SHP77 (cell line): ENCODE results near the gene CACNA1I.
"Not testable (repeated sequence)": the region's sequence is repeated elsewhere in the genome, so short reads cannot be mapped to it uniquely, and the experiment has no call there.

Experiments
- DNase-seq, 2 experiments: peaks; one replicate each; lab custom pipeline; 2025; lab: John Stamatoyannopoulos, UW

CACNA1I gene

DNA sequence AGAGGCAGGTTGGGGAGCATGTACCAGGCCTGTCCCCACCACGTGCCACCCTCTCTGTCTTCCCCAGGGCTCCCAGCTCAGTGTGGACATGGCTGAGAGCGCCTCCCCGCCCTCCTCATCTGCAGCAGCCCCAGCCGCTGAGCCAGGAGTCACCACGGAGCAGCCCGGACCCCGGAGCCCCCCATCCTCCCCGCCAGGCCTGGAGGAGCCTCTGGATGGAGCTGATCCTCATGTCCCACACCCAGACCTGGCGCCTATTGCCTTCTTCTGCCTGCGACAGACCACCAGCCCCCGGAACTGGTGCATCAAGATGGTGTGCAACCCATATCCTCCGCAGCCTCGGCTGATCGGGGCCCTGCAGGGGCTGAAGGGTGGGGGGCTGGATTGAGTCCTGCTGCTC, at the start of gene CACNA1I:
Gene CACNA1I, plus strand, starts transcription at position 89 of the 400 bp plus-strand sequence. Its CDS starts 0 bp downstream, at position 89.
- DNase-seq = no peak

DNA sequence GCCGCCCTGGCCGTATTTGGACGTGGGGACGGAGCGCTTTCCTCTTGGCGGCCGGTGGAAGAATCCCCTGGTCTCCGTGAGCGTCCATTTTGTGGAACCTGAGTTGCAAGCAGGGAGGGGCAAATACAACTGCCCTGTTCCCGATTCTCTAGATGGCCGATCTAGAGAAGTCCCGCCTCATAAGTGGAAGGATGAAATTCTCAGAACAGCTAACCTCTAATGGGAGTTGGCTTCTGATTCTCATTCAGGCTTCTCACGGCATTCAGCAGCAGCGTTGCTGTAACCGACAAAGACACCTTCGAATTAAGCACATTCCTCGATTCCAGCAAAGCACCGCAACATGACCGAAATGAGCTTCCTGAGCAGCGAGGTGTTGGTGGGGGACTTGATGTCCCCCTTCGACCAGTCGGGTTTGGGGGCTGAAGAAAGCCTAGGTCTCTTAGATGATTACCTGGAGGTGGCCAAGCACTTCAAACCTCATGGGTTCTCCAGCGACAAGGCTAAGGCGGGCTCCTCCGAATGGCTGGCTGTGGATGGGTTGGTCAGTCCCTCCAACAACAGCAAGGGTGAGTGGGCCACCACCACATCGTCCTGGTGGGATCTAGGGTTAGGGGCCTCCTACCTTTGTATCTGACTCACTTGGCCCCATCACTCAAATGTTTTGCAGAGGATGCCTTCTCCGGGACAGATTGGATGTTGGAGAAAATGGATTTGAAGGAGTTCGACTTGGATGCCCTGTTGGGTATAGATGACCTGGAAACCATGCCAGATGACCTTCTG, 49.3 kb upstream of the CACNA1I start:
- not testable (repeated sequence) for DNase-seq

DNA sequence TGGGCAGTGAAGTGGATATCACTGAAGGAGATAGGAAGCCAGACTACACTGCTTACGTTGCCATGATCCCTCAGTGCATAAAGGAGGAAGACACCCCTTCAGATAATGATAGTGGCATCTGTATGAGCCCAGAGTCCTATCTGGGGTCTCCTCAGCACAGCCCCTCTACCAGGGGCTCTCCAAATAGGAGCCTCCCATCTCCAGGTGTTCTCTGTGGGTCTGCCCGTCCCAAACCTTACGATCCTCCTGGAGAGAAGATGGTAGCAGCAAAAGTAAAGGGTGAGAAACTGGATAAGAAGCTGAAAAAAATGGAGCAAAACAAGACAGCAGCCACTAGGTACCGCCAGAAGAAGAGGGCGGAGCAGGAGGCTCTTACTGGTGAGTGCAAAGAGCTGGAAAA, 48.5 kb upstream of the CACNA1I start:
- DNase-seq = not testable (repeated sequence)

DNA sequence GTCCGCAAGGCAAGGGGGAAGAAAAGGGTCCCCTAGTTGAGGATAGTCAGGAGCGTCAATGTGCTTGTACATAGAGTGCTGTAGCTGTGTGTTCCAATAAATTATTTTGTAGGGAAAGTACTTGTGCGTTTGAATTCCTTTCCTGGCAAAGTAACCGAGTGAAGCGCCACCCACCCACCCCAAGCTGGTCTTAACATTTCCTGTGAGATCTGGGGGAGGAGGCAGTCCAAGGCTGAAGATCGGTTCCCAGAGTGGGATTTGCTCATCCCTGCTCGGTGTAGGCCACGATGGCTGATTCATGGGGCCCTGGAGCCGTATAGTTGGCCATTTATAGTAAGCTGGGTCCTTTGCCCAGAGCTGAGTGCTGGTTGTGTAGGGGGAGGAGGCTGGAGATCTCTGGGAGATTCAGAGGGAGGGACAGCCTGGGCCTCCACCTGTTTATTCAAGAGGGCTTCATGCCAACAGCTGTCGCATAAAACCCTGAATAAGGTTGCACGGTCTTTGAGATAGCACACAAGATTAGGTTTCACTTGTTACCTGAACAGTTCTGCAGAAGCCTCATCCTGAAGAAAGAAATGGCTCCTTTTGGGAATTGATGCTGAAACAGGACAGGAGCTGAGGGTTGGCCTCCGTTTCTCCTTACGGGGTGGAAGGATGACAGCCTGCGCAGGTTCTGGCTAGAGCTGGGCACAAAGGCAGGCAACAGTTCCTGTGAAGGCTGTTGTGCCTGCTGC, 47.8 kb upstream of the CACNA1I start:
- peak in 1 of 2 experiments; percentile 28 for DNase-seq

DNA sequence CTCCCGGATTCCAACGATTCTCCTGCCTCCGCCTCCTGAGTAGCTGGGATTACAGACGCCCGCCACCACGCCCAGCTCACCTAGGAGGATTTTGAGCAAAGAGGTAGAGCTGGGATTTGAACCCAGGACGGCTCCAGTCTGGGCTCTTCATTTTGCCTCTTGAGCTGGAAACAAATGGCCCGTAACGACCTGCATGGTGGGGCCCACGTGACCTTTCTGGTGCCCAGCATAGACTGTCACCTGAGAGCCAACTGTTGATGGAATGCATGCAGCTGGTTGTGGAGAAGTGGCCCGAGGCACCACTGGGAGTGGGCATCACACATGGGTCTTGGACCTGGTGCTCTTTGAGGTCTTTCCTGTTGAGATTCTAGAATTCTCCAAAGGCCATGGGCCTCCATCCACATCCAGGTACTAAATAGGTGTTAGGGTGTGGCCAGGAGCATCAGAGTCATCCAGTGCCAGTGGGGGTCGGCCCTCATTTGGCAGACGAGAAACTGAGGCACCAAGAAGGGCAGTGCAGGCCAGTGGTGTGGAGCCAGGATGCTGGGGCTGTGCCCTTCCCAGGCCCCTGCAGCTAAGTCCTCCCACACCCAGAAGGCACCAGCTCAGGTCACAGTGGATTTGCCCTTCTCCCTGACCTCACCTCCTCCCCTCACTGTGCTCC, 46.3 kb upstream of the CACNA1I start:
- DNase-seq = no peak

DNA sequence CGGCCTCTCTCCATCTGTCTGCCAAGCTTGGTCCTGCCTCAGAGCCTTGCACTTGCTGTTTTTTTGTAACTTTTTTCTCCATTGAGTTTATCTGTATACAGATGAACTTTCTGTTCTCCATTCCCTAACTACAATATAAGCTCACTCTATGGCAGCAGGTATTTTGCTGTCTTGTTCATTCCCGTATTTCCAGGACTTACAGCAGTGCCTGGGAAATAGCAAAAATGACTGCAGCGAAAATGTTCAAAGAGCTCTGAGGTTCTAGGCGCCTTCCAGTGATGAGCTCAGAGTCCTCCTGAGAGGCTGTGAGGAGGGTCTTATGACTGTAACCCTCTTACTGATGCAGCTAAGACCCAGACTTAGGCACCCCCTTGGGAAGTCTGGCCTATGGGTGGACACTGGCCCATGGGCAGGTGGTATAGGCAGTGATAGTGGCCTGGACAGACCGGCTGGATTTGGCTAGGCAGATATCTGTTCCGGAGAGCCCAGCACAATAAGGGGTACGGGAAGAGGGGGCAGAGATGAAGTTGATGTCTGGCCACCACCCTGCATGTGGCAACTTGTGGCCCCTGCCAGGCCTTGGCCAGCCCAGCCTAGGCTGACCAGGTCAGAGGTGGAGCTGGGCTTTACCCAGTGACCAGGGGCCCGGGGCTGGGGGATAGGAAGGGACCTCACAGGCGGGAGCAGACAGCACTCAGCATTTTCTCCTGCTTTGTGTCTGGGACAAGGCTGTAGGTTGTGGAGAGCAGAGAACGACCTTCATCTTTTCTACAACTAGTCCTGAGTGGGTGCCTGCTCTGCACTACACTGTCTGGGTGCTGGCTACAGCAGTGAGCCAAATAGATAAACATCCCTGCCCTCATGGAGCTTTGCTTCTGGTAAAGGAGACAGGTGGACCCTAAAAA, 45.5 kb upstream of the CACNA1I start:
- DNase-seq = no peak

DNA sequence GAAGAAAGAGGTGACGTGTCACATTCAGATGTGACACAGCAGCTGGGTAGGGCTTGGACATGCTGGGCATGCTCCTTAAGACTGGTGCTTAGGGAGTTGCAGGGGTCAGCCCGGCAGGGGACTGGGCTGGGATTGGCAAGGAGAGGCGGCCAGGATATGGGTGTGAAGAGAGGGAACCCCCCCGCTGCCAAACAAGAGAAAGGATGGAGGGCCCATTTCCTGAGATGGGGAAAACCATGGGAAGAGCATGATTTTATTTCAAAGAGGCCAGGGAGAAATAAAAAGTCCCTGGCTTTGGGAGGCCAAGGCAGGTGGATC, 44.9 kb upstream of the CACNA1I start:
- DNase-seq = no peak

DNA sequence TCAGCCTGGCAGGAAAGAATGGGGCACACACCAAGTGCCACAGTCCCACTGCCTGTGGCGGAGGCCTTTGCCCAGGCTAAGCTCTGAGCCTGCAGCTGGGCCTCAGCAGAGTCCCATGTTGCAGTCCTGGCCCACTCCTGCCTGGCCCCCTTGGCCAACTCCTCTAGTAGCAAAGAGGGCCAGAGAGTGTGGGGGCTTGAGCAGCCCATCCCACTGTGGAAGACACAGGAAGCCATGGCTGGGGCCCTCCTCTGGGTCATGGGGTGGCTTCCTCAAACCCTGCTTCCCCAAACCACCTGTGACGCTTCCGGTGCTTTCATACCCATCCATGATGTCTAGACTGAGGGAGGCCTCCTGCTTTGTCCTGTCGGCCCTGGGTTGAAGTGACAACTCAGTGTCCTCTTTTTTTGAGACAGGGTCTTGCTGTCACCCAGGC, 43.8 kb upstream of the CACNA1I start:
- DNase-seq = no peak

DNA sequence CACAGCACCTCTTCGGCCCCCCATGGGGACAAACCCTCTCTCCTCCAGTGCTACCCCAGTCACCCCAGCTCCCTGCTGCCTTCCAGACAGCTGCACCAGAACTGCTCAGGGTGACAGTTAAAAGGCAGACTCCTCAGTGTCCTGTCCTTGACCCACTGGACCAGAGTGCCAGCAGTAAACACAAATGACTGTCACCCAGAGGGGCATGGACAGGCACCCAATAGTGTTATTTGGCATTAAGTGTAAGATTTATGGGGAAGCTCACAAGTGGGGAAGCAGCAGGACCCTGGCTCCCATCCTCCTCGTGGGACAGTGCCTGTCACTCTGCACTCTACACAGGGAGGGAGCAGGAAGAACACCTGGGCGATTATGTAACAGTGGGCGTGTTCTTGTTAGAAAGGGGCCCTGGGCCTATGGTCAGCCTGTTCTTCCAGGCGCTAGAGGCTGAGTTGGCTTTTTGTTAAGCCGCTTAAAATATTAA, 43.0 kb upstream of the CACNA1I start:
- DNase-seq = peak in 1 of 2 experiments; percentile 35

DNA sequence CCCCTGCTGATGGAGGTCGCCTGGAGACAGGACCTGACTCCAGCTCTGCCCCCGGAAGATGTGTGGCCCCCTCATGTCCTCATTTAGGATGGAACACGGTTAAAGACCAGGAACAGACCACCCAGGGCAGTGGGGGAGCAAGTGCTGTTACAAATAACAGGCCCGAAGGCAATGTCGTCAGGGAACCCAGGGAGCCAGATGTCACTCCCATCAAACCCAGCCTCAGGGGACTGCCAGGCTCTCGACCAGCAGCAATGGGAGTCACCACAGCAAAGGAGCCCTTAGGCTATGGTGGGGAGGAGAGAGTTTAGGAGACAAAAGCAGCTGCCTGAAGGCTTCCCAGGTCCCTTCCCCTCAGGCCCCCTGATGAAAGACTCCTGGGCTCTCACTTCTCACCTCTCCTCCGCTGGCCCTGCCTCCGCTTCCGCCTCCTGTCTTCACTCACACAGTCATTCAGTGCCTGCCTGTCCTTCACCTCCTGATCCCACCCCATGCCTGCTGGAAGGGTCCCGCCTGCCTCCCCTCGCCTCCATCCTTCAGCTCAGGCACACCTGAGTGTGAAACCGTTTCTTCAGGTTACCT, 42.4 kb upstream of the CACNA1I start:
- no peak for DNase-seq

DNA sequence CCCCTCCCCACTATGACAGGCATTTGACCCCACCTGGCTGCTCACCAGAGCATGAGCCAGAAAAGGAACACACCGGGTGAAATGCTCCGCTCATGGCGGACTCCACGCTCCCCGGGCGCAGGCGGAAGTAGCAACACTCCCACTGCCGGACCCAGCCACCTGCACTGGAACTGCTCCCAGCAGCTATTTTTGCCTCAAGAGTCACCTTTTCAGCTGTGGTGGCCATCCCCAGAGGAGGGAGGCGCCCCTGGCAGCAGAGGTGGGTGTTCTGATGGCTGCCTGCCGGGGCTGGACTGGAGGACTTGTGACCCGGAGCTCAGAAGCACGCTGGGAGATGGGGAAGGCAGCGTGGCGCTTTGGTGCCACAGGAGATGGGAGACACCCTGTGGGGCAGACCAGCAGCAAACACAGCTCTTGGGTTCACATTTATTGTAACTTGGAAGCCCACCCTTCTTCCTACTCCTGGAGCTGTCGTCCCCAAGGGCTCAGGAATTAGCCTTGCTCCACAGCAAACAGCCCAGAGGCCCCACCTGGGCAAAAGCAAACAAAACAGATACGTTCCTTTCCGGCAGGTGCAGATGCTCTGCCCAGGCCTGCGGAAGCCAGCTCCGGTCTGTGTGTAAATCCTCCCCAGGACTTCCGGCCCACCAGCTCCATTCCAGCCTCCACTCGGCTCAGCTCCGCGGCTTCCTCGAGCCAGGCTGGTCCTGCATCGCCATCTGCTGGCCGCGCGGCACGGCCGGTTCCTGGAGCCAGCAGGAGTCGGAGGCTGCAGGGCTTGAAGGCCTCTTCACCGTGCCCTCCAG, 41.7 kb upstream of the CACNA1I start:
- peak; percentile 94 to 95 for DNase-seq

DNA sequence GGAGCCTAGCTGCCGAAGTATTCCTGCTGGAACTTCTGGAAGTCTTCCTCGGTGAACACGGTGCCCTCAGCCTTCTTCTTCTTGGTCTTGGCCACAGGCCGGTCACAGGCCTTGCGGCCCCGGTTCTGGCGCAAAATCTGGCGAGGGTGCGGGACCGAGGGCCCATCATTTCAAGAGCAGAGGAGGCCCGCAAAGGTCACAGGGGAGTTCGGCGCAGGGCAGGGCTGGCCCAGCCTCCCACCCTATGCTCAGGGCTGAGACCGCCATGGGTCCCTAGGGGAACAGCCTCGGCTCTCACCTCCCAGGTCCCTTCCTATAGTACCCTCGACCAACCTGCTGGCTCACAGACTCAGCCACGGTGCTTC, 41.1 kb upstream of the CACNA1I start:
- no peak for DNase-seq

DNA sequence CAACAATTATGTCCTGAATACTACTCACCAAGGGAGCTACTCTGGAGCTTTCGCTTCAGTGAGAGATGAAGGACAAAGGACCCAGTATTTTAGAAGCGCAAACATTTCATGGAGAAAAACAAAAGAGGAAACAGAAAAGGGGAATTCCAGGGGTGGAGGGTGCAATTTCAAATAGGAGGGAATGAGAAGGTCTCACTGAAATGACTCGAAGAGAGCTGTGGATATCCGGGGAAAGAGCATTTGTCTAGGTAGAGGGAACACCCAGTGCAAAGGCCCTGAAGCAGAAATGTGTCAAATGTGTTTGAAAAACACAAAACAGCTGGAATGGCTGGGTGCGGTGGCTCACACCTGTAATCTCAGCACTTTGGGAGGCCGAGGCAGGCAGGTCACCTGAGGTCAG, 40.4 kb upstream of the CACNA1I start:
- no peak for DNase-seq

DNA sequence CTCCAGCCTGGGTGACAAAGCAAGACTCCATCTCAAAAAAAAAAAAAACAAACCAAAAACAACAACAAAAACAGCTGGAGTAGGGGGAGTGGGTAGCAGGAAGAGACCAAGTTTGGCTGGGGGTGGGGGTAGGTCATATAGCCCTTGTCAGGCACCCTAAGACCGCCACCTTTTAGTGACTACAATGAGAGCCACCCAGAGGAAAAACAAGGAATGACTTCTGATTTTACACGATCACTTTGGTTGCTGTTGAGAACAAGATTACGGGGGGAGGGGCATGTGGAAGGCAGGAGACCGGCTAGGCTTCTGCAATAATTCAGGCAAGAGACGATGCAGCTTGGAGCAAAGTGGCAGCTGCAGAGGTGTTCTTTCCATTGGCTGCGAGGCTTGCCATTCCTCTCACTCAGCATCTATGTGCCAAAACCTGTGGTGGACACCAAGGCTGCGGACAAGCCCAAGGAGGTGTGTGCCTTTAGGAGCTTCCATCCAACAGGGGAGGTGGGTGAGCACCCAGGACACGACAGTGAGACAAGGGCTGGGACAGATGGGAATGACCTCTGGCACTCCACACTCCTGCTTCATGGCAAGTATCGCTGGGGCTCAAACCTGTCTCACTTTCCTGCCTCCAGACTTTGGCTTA, 39.7 kb upstream of the CACNA1I start:
- peak in 1 of 2 experiments; percentile 17 for DNase-seq

DNA sequence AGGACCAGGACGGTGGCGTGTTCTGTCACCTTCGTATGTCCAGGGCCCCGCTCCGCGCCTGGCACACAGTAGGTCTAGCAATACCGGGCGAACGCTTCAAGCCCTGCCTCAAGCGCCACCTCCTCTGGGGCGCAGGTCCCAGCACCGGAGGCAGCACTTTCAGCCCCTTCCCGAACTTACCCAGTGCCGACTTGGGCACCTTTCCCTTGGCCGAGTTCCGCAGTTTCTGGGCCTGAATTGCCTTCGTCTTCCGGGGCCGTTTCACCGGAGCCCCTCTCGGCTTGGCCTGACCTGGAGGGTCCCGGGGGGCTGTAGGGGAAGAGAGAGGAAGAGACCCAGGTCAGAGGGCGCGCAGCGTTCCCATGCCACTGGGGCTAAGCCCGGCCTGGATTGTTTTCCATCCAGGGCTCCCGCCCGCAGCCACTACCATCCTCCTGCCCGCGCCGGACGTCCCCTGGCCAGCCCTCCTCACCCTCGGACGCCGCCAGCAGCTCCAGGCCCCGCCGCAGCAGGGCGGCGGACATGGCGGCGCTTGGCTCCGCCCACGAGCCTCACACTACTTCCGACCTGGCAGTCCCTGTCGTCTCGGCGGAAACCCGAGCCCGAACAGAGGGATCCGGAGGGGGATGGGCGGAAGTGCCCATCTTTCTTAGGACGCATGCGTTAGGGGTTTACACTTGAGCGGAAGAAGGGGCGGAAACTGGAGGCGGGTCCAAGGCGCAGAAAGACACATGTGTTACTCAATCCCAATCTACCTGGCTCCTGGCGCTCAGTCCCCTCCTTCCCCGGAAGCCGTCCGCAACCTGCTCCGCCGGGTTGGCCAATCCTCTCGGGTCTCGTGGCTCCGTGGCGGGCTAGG, 38.1 kb upstream of the CACNA1I start, which contains the start of gene RPS19BP1:
Gene RPS19BP1, minus strand, starts transcription at position 534 of the 859 bp plus-strand sequence. Its CDS starts 10 bp downstream, at position 524.
- peak; percentile 99 for DNase-seq

DNA sequence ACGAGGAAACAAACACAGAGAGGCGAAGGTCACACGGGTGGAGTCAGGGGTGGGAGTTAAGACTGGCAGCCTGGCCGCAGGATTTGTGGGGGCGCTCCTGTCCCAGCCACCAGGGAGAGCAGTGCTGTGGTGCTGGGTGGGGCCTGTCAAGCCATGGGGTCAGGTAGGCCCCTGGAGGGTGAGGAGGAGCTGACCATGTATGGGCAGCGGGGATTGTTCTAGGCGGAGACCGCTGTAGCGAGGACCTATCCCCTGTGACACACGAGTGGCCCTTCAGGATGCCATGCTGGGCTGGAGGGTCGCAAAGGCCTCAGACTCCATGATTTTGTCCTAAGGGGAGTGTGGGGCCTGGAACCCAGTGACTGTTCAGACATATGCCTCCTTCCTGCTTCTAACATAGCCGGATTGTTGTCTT, 36.5 kb upstream of the CACNA1I start:
- DNase-seq = peak in 1 of 2 experiments; percentile 38

DNA sequence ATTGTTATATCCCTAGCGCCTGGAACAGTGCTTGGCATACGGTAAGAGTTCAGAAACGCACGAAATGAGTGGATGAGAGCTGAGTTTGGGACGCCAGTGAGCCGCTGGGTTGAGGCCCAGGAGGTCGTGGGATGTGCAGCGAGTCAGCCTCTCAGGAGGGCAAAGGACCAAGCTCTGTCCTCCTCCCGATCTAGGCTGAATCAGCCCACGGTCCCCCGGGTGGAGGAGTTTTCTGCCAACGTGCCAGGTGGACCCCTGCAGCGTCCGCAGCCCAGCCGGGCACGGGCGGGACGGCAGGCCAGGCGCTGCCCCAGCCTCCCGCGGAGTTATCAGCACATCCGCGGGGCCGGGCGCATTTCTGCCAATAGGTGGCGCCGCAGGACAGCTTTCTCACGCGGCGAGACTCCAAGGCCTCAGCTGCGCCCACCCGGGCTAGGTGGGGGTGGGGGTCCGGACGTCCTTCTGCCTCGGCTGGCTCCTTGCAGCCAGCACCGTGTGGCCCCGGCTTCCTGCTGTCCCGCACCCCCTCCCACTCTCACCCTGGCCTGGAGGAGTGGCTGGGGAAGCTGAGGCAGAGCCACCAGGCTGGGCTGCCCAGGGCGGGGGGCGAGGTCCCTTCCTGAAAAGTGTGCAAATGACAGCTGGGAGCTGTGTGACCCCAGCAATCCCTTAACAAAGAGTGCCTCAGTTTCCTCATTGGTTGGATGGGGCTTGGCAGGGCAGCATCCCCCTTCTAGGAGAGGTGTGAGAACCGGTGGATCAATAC, 35.8 kb upstream of the CACNA1I start:
- DNase-seq = peak; percentile 59 to 74

DNA sequence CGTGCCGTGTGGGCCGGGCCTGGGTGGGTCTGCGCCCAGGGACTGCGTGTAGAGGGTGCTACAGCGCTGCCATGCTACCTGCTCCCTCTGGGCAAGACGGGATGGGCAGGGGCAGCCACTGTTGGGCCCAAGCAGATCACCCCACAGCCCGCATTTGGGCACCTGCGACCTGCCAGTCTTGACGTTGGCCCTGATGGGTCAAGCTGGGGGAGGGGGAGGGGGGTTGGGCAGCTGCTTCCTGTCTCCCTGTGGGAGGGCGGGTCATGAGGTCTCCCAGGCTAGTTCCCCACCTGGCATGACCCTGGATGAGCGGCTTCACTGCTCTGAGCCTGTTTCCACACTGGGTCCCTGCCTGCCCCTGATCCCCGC, 35.2 kb upstream of the CACNA1I start:
- peak; percentile 31 to 57 for DNase-seq
